HepG2 (cell line): Measurements from ENCODE around the gene ZNF273. TPM values are rescaled to one million over a fixed set of nuclear protein-coding genes. Genes with fewer than 3 reads are reported as not detected.

ENCODE experiments used
- ATAC-seq: fragments of 200-7000 bp; cut with Tn5 transposase; 3 replicates; pipeline ENCODE4 v1.9.1; 2020; ENCODE audit warnings: mild to moderate bottlenecking, moderate library complexity
- BruUV-seq: library from RNA; stranded (reverse); fragments of 400-500 nt; replicated peaks from 2 replicates; lab custom pipeline; 2021; lab: Mats Ljungman, UMichigan
- CTCF ChIA-PET: fragments of 300-600 bp; formaldehyde crosslinking; extraction: SDS; loops from one replicate; lab custom pipeline; 2021; ENCODE audit warnings: low total read pairs, inconsistent platforms, low intra/inter-chr PET ratio; lab: Yijun Ruan, JAX
- POLR2A ChIA-PET: fragments of 350-600 bp; sonication (Branson Sonifier 250); formaldehyde crosslinking; loops from one replicate; lab custom pipeline; 2020; ENCODE audit warnings: antibody characterized with exemption, inconsistent platforms; lab: Yijun Ruan, JAX
- DNase-seq: peaks from one replicate; pipeline ENCODE4 v3.0.0-alpha.2; 2015; ENCODE audit warnings: low spot score
- FAIRE-seq: peaks from 3 replicates; lab custom pipeline; 2011; peaks lifted over from hg19 to GRCh38; lab: Jason Lieb, UNC
- H2AFZ ChIP-seq: one replicate; pipeline ENCODE4 v1.6.1; 2011; ENCODE audit warnings: low read length, inconsistent platforms
- H3K27ac ChIP-seq: fragments of 300-600 bp; 3 replicates; pipeline ENCODE4 v1.8.0; 2011; ENCODE audit warnings: mixed run types, mild to moderate bottlenecking, mixed read lengths, low read length, inconsistent platforms; ENCODE audit not compliant: insufficient read depth; ENCODE audit errors: extremely low read length
- H3K27me3 ChIP-seq, 2 experiments: fragments of 200-600 bp in 1 of 2; 2 replicates in 1 of 2; 3 replicates in 1 of 2; pipeline versions ENCODE4 v1.6.0 to v1.8.0; 2011; ENCODE audit warnings: low read length in 2 of 2, mild to moderate bottlenecking in 2 of 2, moderate library complexity in 2 of 2, inconsistent platforms in 1 of 2; ENCODE audit not compliant: insufficient read depth in 2 of 2, control insufficient read depth in 1 of 2
- H3K36me3 ChIP-seq, 2 experiments: fragments of 200-600 bp in 1 of 2; replicated peaks in 1 of 2; 2 replicates in 1 of 2; 3 replicates in 1 of 2; pipeline versions ENCODE4 v1.5.1 to v1.8.0; 2011; ENCODE audit warnings: low read length in 2 of 2, inconsistent platforms in 1 of 2; ENCODE audit not compliant: insufficient read depth in 2 of 2, control insufficient read depth in 1 of 2
- H3K4me1 ChIP-seq: 2 replicates; pipeline ENCODE4 v1.5.1; 2012; ENCODE audit warnings: low read length, inconsistent platforms; ENCODE audit not compliant: insufficient read depth
- H3K4me2 ChIP-seq: 2 replicates; pipeline ENCODE4 v1.6.0; 2011; ENCODE audit warnings: low read depth, low read length, inconsistent platforms
- H3K4me3 ChIP-seq, 3 experiments: fragments of 200-600 bp in 1 of 3; sonication (generic), shearing (Covaris generic) in 1 of 3; replicated peaks in 1 of 3; 2 replicates each; pipeline ENCODE4 v1.5.1; 2011 to 2016; ENCODE audit warnings: low read length in 3 of 3, inconsistent platforms in 2 of 3, low read depth in 2 of 3, mild to moderate bottlenecking in 2 of 3, control low read depth in 1 of 3, mixed read lengths in 1 of 3; ENCODE audit not compliant: insufficient read depth in 1 of 3
- H3K79me2 ChIP-seq: one replicate; pipeline ENCODE4 v1.6.1; 2011; ENCODE audit warnings: low read length, inconsistent platforms; ENCODE audit not compliant: insufficient read depth
- H3K9ac ChIP-seq: 2 replicates; pipeline ENCODE4 v1.6.0; 2011; ENCODE audit warnings: mild to moderate bottlenecking, low read depth, low read length, inconsistent platforms; ENCODE audit not compliant: insufficient read depth
- H3K9me3 ChIP-seq: 2 replicates; pipeline ENCODE4 v1.5.1; 2012; ENCODE audit warnings: mild to moderate bottlenecking, low read length
- H4K20me1 ChIP-seq: 2 replicates; pipeline ENCODE4 v1.6.0; 2011; ENCODE audit warnings: inconsistent platforms, mild to moderate bottlenecking, low read length, moderate library complexity; ENCODE audit not compliant: insufficient read depth
- GATAD2A ChIP-seq: IDR thresholded peaks from 2 replicates; pipeline ENCODE4 v1.6.1; 2016
- MEF2D ChIP-seq: sonication (generic); formaldehyde crosslinking; IDR thresholded peaks from 2 replicates; pipeline ENCODE4 v1.5.1; 2020; ENCODE audit warnings: mild to moderate bottlenecking, missing genetic modification reagents
- NFYB ChIP-seq: sonication (generic); formaldehyde crosslinking; IDR thresholded peaks from 2 replicates; pipeline ENCODE4 v1.4.0; 2020; ENCODE audit warnings: missing genetic modification reagents
- REST ChIP-seq, 2 experiments: IDR thresholded peaks; 2 replicates each; pipeline ENCODE4 v1.6.1; 2011 to 2012; ENCODE audit warnings: low read length in 2 of 2, borderline replicate concordance in 1 of 2, low read depth in 1 of 2, mild to moderate bottlenecking in 1 of 2, moderate library complexity in 1 of 2
- SMYD3 ChIP-seq: sonication (generic); formaldehyde crosslinking; IDR thresholded peaks from 2 replicates; pipeline ENCODE4 v1.8.1; 2023; ENCODE audit warnings: mild to moderate bottlenecking, missing genetic modification reagents
- SNAPC2 ChIP-seq: sonication (generic); formaldehyde crosslinking; IDR thresholded peaks from 2 replicates; pipeline ENCODE4 v1.8.1; 2022; ENCODE audit warnings: mild to moderate bottlenecking, missing genetic modification reagents
- XRCC5 ChIP-seq: fragments of 200-400 bp; formaldehyde crosslinking; optimal IDR thresholded peaks from 2 replicates; pipeline ENCODE3; 2017; ENCODE audit warnings: mild to moderate bottlenecking, low read length
- ZFP36L1 ChIP-seq: sonication (generic); formaldehyde crosslinking; IDR thresholded peaks from 2 replicates; pipeline ENCODE4 v1.8.0; 2022; ENCODE audit warnings: mild to moderate bottlenecking, missing genetic modification reagents, moderate library complexity
- ZNF224 ChIP-seq: sonication (generic); formaldehyde crosslinking; IDR thresholded peaks from 2 replicates; pipeline ENCODE4 v1.5.0; 2020; ENCODE audit warnings: mild to moderate bottlenecking, missing genetic modification reagents
- ZNF687 ChIP-seq: sonication (generic); formaldehyde crosslinking; IDR thresholded peaks from 2 replicates; pipeline ENCODE4 v1.5.1; 2020; ENCODE audit warnings: mild to moderate bottlenecking, missing genetic modification reagents, moderate library complexity
- WGBS: methylation state at CpG from one replicate; pipeline ENCODE4 v1.1.6; 2017; ENCODE audit warnings: low lambda C conversion rate; 5-methylcytosine and 5-hydroxymethylcytosine counted together
- in situ Hi-C: cut with HindIII; loops from 2 replicates; pipeline ENCODE4 v1.10.0; 2017; ENCODE audit warnings: low pct_unique_long_range_greater_than_20kb; ENCODE audit not compliant: extremely low pct_ligation_motif_present
- intact Hi-C: fragments of 100-400 bp; cut with micrococcal nuclease; formaldehyde crosslinking; loops from one replicate; pipeline ENCODE4 v1.10.0; 2022; ENCODE audit not compliant: unreplicated experiment
- polyA plus RNA-seq, 8 experiments: library from polyadenylated mRNA; depleted of rRNA in 3 of 8; stranded (reverse) in 7 of 8; unstranded in 1 of 8; fragments of >200 nt; fragmentation: Illumina TruSeq in 4 of 8; extraction: Trizol in 4 of 8; gene quantifications; 2 replicates each; pipeline versions ENCODE4 v1.2.1 to v1.2.3, GENCODE V29; 2011 to 2016; ENCODE audit warnings: low read depth in 4 of 8, missing spikeins in 1 of 8, mixed read lengths in 1 of 8; ENCODE audit not compliant: insufficient read depth in 1 of 8
- total RNA-seq, 5 experiments: library from RNA; depleted of rRNA; stranded (reverse); fragments of >200 nt; fragmentation: Illumina TruSeq; extraction: Trizol; gene quantifications; 2 replicates each; pipeline ENCODE4 v1.2.3, GENCODE V29; 2016; ENCODE audit warnings: low read depth in 1 of 5

The ZNF273 gene
- total and polyA plus RNA-seq, 2 of the 13 experiments (the other 11 are each of a cell fraction or from before 2014, with no cell fraction given): 1.7 to 5.8 TPM

DNA sequence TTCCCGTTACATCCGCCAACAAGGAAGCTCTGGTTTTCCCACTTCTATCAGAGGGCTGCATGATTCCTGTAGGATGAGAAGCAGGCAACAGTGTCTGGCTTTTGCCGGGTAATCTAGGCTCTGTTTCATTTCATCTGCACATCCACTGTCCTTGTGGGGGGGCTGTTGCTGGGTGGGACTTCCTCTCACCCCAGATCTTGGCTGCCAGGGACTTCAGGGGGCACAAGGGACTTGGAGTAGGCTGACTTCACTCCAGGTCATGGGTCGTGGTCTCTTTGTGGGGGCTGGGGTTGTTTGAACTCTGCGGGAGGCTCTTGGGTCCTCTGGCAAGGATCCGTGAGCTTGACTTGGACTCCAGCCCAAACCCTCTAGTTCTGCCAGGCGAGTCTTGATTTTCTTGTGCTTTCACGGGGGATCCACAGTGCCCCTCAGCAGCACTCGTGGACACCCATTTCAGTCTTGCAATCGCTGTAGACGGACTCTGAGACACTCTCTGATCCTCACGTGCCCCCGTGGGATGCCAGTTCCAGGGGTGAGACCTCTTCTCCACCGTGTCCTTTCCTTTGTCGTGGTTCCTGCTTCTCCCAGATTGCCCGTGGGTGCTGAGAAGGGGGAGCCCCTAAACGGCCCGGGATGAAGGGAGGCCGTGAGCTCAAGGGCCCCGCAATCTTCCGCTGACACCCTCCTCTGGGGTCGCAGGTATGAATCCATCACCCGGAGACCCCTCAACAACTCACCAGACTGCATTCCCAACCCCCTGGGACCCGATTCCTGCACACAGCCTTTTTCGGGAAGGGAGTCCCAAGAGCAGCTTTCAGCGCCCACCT lies 21.4 kb upstream of the ZNF273 start:
- no peak for ATAC-seq
- H3K9ac ChIP-seq: no peak overlapping the region
- peaks cover 10% of the 10 kb centered on the region for H3K4me1 ChIP-seq
- no peaks in the 10 kb centered on the region for H3K79me2 ChIP-seq
- H3K4me3 ChIP-seq: no peak overlapping the region
- ChIA-PET POLR2A (no interaction called here), CTCF (no interaction called here)
- WGBS: 51% methylated on average over 20 of the region's 26 CpGs
- H3K4me2 ChIP-seq: no peak overlapping the region
- in situ Hi-C loops: no loop called here
- H3K27ac ChIP-seq: no peak overlapping the region
- peaks cover 19% of the 10 kb centered on the region; the same call in 1 of the 2 replicates for H3K9me3 ChIP-seq
- DNase-seq: no peak
- intact Hi-C loops: no loop called here
- BruUV-seq: no TSS peak
- H3K36me3 ChIP-seq: no peaks in the 10 kb centered on the region
- no peaks in the 10 kb centered on the region for H4K20me1 ChIP-seq
- no peak for FAIRE-seq
- no peak overlapping the region for H2AFZ ChIP-seq
- peaks cover 9 to 81% of the 10 kb centered on the region in 2 experiments; a peak in 3 of 5 replicates for H3K27me3 ChIP-seq
- no peak for TF ChIP-seq SNAPC2 (CRISPR knock-in tag)
- no peak for TF ChIP-seq MEF2D (CRISPR knock-in tag)
- TF ChIP-seq ZNF224: no peak
- TF ChIP-seq ZFP36L1: no peak
- TF ChIP-seq ZNF687 (CRISPR knock-in tag): no peak
- no peak for TF ChIP-seq XRCC5
- TF ChIP-seq GATAD2A (CRISPR knock-in tag): no peak
- TF ChIP-seq SMYD3 (CRISPR knock-in tag): no peak
- TF ChIP-seq REST (IDR thresholded peaks at IDR 0.05; ENCODE audit: borderline replicate concordance in 1 of 2, low read depth in 1 of 2, low read length in 2 of 2): no peak
- TF ChIP-seq NFYB (CRISPR knock-in tag): no peak
